B cell (primary cell): ENCODE results near the gene IQCC.

ENCODE experiments used
- CTCF ChIP-seq: fragments of 200-600 bp; IDR thresholded peaks from one replicate; pipeline ENCODE4 v1.8.0; 2022; ENCODE audit warnings: antibody characterized with exemption, mild to moderate bottlenecking
- EZH2 ChIP-seq: IDR thresholded peaks from 2 replicates; pipeline ENCODE4 v1.6.1; 2012; ENCODE audit warnings: borderline replicate concordance, low read depth, mild to moderate bottlenecking, moderate library complexity, low read length; ENCODE audit not compliant: insufficient read depth, poor library complexity, severe bottlenecking

DNA sequence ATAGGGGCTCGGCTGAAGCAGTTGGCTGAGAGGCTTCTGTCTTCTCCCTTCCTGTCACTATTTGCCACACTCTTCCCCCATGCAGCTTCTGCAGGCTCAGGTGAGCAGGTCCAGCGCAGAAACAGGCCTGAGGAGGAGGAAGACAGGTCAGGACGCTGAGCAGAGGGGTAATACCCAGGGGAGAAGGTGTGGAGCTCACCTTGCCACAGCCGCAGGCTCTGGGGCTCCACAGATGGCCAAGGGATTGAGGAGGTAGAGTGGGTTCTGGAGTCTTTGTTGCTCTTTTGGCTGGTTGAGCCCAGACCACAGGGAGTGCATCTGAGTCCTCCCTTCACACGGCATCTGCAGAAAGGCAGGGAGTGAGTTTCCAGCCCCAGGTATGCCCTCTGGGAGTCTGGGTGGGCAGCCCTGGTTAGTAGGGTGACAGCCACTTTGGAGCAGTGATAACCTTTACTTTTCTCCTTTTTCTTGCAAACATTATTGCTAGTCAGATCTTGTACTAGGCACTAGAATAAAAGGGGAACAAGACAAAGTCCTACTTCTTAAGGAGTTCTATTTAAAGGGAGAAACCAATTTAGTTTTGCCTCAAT, 26.5 kb downstream of the IQCC start:
- TF ChIP-seq CTCF = no peak
- TF ChIP-seq EZH2 = no peak
